GM23248 (cell line): ENCODE measurements around the gene SNX15.

Experiments
- EZH2 ChIP-seq: fragments of 200-600 bp; sonication (generic); IDR thresholded peaks from 2 replicates; pipeline ENCODE4 v1.6.1; 2018; ENCODE audit warnings: antibody characterized with exemption, mild to moderate bottlenecking; ENCODE audit not compliant: insufficient read depth, poor library complexity, severe bottlenecking
- EZH2phosphoT487 ChIP-seq: fragments of 200-600 bp; sonication (generic); IDR thresholded peaks from 2 replicates; pipeline ENCODE4 v1.6.1; 2018; ENCODE audit warnings: antibody characterized with exemption, moderate library complexity, mild to moderate bottlenecking, low read depth; ENCODE audit not compliant: insufficient read depth

DNA sequence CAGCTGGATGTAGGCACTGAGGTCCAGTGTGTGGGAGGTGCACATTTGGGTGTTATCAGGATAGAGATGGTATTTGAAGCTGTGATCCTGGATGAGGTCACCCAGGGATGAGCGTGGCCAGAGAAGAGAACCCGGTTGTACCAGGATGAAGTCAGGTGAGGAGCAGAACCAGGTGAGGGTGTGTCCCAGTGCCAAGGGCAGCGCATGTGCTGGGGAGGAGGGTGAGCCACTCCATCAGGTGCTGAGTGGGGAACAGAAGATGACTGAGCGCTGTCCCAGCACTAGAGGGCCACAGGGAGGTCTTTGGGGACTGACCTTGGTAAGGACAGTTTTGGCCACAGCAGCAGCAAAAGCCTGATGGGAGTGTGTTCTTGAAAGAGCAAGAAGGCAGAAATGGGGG is 10.5 kb upstream of the SNX15 start:
- no peak for TF ChIP-seq EZH2
- no peak for TF ChIP-seq EZH2phosphoT487
